Measurements from ENCODE around the gene NTM. TPM values are rescaled to one million over a fixed set of nuclear protein-coding genes. Genes with fewer than 3 reads are reported as not detected.

Gene NTM
- total RNA-seq, 2 donors from 2014 or later = 19.1 to 44.7 TPM

GRCh38 chr11:131817687-131818188, 447.3 kb downstream of the NTM start:
- H3K27ac ChIP-seq = no peak overlapping the region
- no peak overlapping the region for H3K4me3 ChIP-seq
- H3K9me3 ChIP-seq = no peaks in the 10 kb centered on the region
- TF ChIP-seq CTCF (IDR thresholded peaks at IDR 0.05) = no peak
- H3K36me3 ChIP-seq = no peaks in the 10 kb centered on the region
- no peaks in the 10 kb centered on the region for H3K4me1 ChIP-seq
- H3K27me3 ChIP-seq = no peaks in the 10 kb centered on the region
- DNase-seq (ENCODE audit: low spot score) = no peak

GRCh38 chr11:131819865-131820264, 449.4 kb downstream of the NTM start:
- H3K27me3 ChIP-seq = no peaks in the 10 kb centered on the region

GRCh38 chr11:131822506-131822905, 452.1 kb downstream of the NTM start:
- no peak for DNase-seq (ENCODE audit: low spot score)
- no peaks in the 10 kb centered on the region for H3K27me3 ChIP-seq
- no peaks in the 10 kb centered on the region for H3K9me3 ChIP-seq
- no peak overlapping the region for H3K4me3 ChIP-seq
- no peak overlapping the region for H3K27ac ChIP-seq
- no peaks in the 10 kb centered on the region for H3K4me1 ChIP-seq
- no peaks in the 10 kb centered on the region for H3K36me3 ChIP-seq
- no peak for TF ChIP-seq CTCF (IDR thresholded peaks at IDR 0.05)

More at GRCh38 chr11:131819865-131820264, 449.4 kb downstream of the NTM start:
- DNase-seq (ENCODE audit: low spot score) = no peak
- H3K27ac ChIP-seq = no peak overlapping the region
- H3K9me3 ChIP-seq = no peaks in the 10 kb centered on the region
- H3K4me1 ChIP-seq = no peaks in the 10 kb centered on the region
- no peak overlapping the region for H3K4me3 ChIP-seq
- TF ChIP-seq CTCF (IDR thresholded peaks at IDR 0.05) = no peak
- no peaks in the 10 kb centered on the region for H3K36me3 ChIP-seq

GRCh38 chr11:131823772-131824171, 453.4 kb downstream of the NTM start:
- Histone ChIP-seq H3K4me1 (no peaks in the 10 kb centered on the region), H3K27ac (no peak overlapping the region), H3K36me3 (no peaks in the 10 kb centered on the region), H3K9me3 (no peaks in the 10 kb centered on the region), H3K4me3 (no peak overlapping the region), H3K27me3 (no peaks in the 10 kb centered on the region)
- TF ChIP-seq CTCF (IDR thresholded peaks at IDR 0.05) = no peak
- no peak for DNase-seq (ENCODE audit: low spot score)

- H3K9me3 ChIP-seq = no peaks in the 10 kb centered on the region
- no peak for DNase-seq (ENCODE audit: low spot score)
- TF ChIP-seq CTCF (IDR thresholded peaks at IDR 0.05) = no peak
- H3K36me3 ChIP-seq = no peaks in the 10 kb centered on the region
- H3K27me3 ChIP-seq = no peaks in the 10 kb centered on the region
- no peak overlapping the region for H3K27ac ChIP-seq
- no peak overlapping the region for H3K4me3 ChIP-seq
- H3K4me1 ChIP-seq = no peaks in the 10 kb centered on the region
Measured at GRCh38 chr11:131824771-131825170, 454.4 kb downstream of the NTM start.

GRCh38 chr11:131827430-131827829, 457.0 kb downstream of the NTM start:
- H3K9me3 ChIP-seq = no peaks in the 10 kb centered on the region
- no peaks in the 10 kb centered on the region for H3K4me1 ChIP-seq
- no peaks in the 10 kb centered on the region for H3K36me3 ChIP-seq
- TF ChIP-seq CTCF (IDR thresholded peaks at IDR 0.05) = no peak
- no peaks in the 10 kb centered on the region for H3K27me3 ChIP-seq
- H3K4me3 ChIP-seq = no peak overlapping the region
- no peak for DNase-seq (ENCODE audit: low spot score)
- H3K27ac ChIP-seq = no peak overlapping the region
